Measurements from ENCODE around the gene C11orf24.
"Not testable (repeated sequence)": the region's sequence is repeated elsewhere in the genome, so short reads cannot be mapped to it uniquely, and the experiment has no call there.

The C11orf24 gene

DNA sequence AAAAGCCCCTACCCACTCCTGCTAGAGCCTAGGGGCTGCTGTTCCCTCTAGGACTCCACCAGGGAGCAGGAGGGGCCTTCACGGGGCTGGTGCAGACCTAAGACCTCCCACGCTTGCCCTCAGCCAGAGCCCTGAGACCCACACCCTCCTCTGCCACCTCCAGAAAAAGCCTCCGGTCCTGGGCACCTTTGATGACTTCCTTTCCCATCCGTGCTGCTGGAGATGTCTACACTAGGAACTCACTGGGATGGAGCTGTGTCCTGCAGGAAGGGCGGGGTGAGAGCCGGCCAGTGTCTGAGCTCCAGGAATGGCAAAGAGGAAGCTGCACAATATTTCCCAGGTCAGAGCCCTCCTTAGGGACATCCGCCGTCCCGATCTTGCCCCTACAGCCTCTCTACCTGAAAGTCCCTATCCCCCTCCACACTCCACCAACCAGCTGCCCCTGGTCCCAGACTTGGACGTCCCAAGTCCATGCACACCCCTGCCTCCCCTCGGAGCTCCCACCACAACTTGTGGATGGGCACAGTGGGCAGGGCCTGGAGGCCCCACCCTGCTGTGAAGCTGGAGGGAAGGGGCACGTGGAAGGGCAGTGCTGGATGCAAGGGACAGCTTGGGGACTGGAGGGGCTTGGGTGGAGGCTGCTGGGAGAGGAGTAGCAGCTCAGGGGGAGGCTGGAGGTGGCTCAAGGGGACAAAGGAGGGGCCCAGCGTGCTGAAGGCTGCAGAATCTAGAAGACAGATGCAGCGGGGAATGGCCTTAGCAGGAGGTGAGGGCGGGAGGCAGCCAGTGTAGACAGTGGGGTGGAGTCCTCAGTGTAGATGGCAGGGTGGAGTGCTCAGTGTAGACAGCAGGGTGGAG lies 27.1 kb upstream of the C11orf24 start:
- no peak for DNase-seq

DNA sequence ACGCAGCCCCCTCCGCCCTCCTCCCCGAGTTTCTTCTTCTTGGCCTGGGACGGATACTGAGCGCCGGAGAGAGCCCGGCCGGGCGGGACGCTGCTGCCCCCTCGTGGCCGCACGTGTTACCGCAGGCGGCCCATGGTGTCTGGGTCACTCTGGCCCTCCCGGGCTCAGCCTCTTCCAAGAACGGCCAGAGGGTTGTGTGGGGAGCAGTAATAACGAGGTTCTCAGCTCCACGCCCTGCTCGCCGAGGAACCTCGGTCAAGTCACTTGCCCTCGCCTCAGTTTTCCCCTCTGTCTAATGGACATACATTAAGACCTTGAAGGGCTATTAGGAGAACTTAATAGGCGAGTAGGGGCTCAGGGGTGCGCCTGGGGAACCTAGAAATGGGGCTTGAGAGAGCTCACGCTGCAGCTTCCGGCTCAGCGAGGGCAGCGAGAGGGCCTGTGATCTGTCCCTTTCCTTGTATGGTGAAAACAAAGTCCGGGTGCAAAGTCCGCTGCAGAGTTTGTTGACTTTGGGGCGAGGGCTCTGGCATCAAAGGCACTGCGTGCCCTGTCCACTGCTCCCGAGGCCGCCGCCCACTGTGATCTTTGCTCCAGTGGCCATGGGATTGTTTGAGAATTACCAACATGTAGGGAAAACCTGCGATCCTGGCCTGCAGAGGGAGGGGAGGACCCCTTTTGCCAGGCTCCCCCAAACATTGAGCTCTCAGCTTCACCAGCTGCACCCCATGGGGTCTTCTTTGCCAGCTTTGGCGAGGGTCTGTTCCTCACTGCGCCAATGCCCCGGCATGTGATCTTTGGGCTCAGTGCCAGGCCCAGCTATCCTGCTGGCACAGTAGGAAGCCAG lies 26.3 kb upstream of the C11orf24 start:
- peak; percentile 35 for DNase-seq

DNA sequence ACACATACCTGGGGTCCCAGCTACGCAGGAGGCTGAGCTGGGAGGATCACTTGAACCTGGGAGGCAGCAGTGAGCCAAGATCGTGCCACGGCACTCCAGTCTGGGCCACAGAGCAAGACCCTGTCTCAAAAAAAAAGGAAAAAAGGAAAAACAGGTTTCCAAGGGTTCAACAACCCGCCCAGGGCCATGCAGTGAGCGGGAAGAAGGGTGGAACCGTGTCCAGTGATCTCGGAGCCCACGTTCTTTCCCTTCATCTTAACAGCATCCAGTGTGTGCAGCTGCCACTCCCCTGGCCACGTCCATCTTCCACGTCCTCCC lies 25.7 kb upstream of the C11orf24 start:
- DNase-seq, result no peak

DNA sequence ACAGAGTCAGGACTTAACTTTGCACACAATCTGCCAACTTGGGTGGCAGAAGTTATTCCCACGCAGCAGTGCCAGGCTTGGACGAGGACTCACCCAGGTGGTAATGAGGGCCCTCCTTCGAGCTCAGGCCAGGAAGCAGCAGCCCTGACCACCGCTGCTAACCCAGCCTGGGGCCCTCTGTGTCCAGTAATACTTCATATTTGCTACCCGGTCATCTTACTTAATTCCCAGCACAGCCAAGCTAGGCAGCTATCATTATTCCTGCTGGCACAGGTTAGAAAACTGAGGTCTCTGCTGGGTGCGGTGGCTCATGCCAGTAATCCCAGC lies 25.2 kb upstream of the C11orf24 start:
- no peak for DNase-seq

DNA sequence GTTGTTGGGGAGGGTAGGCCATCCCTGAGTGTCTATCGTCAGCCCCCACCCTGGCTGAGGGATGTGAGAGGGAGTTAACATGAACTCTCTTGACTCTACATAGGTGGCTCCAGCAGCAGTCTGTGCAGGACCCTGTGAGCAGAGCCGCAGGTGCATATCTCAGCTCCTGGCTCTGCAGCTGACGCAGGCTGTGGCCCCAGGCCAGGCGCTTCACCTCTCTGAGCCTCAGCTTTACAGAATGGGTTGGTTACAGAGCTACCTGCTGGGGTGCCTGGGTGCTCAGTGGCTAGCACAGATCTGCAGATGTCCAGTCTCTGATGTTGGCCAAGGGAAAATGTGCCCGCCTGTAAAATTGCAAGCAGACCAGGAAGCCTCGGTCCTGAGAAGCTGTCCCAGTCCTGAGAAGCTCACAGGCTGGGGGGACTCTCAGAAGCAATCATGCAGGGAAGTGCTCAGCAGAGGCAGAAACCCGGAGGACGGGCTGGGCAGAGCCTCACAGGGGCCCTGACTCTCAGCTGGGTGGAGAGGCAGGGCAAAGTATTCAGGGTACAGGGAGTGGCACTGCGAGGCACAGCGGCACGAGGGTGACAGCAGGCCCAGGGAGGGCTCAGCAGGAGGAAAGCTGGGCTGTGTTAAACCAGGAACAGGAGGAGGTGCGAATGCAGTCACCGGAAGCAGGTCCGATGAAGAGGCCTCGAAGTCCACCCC lies 24.7 kb upstream of the C11orf24 start:
- no peak for DNase-seq

DNA sequence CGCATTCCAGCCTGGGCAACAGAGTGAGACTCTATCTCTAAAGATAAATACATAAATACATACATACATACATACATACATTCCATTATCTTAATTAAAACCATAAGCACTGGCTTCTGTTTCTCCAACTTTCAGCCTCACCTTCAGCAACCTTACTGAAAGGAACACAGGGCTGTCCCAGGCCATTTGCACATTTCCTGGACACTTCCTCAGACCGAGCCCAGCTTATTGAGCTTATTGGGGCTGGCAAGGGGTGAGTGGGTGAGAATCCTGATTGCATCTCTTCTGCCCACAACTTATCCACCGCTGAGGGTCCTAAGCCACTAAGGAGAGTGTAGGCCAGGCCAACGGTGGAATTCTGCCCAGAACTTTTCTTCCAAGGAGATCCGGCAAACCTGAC lies 24.2 kb upstream of the C11orf24 start:
- DNase-seq, result no peak

DNA sequence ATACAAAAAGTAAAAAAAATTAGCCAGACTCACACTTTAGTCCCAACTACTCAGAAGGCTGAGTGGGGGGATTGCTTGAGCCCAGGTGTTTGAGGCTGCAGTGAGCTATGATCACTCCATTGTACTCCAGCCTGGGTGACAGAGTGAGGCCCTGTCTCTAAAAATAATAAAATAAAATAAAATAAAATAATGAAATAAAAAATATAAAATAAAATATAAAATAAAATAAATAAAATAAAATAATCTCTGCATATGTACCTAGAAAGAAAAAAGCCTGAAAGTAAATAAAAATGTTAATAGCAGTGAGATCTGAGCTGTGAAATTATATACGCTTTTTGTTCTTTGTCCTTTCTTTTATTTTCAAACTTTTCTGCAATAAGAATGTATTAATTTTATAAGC lies 23.5 kb upstream of the C11orf24 start:
- DNase-seq, result no peak

DNA sequence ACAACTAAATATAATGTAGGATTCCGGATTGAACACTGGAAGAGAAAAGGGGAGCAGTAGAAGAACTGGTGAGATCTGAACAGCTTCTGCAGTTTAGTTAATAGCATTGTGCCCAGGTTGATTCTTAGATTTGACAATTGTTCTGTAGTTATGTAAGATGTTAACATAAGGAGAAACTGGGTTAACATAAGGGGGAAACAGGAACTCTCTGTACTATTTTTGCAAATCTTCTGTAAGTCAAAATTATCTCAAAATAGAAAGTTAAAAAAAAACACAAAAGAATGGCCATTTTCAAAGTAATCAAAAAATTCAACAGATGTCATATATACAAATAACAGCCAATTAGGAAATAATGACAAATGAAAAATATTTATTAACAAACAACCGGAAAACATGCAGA lies 21.9 kb upstream of the C11orf24 start:
- DNase-seq, result no peak

DNA sequence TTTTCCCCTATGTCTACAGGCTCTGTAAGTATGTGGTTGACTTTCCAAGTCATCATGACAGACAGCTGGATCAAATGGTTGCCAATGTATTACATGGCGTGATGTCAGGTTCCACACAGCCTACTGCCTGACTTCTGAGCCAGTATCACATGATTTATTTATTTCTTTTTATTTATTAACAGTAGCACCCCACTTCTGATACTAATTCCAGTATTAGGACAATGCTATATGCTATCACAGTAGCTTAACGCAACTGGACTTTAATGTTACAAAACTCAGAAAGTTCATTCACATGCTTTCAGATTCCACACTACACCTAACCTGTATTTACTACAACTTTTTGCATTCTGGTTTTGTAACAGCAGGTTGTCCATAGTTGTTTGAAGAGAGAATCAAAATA lies 17.7 kb upstream of the C11orf24 start:
- no peak for DNase-seq

DNA sequence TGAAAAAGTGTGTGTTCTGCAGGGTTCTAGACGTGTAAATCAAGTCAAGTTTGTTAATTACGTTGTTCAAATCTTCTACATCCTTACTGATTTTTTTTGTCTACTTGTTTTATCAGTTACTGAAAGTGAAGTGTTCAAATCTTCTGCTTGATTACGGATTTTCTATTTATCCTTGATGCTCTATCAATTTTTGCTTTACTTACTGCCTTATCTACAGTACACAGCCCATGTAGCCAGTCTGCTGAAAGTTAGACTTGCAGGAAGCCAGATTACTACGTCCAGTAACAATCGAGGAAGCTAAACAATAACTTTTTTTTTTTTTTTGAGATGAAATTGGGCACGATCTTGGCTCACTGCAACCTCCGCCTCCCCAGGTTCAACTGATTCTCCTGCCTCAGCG lies 15.6 kb upstream of the C11orf24 start:
- DNase-seq, result no peak

DNA sequence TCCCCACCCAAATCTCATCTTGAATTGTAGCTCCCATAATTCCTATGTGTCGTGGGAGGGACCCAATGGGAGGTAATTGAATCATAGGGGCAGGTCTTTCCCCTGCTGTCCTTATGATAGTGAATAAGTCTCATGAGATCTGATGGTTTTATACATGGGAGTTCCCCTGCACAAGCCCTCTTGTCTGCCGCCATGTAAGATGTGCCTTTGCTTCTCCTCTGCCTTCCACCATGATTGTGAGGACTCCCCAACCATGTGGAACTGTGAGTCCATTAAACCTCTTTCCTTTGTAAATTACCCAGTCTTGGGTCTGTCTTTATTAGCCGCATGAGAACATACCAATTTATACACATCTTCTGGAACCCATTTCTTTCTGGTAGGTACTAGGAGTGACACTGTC lies 12.8 kb upstream of the C11orf24 start:
- DNase-seq, result not testable (repeated sequence)

DNA sequence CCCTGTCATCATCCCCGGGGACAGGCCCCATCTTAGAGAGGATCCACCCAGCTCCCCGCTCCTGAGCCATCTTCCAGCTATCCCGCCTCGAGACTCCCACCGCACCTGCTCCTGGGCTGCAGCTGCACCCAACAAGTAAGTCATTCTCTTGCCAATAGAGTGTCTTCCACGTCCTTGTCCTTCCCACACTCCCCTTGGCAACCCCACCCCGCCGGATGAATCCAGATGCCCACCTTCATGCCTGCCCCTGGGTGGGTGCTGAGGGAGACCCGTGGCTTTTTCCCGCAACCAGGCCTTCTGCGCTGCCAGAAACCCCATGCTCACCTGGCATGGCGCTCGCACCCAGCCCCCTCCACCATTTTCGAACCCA lies 11.1 kb upstream of the C11orf24 start:
- DNase-seq, result no peak

DNA sequence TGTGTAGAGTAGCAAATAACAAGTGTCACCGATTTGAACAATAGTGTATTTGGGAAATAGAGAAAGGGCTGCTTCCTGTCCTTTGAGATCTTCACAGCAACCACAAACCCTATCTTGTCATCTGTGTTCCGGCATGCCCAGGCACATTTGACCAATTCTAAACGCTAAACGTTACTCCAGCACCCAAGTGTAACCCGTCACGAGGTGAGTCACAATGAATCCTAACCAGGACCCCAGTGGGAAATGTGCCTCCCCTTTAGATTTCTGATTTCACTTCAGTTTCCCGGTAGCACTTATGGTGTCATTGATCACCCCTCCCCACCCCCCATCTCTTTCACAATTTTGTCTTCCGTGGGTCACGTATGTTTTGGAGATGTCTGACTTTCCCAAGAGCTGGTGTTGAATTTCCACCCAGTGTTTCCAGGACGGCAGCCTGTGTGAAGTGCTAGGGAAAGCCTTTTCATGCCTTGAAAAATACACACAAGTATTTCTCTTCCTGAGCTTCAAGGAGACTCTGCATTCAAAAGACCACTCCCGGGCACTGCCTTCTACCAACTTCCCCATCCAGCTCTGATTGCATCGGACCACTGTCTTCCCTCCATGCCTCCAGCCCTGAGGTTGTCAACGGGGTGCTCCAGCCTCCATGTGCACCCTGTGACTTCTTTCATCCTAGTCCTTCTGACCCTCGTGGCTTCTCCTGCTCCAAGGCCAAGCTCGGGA lies 10.5 kb upstream of the C11orf24 start:
- DNase-seq, result no peak

DNA sequence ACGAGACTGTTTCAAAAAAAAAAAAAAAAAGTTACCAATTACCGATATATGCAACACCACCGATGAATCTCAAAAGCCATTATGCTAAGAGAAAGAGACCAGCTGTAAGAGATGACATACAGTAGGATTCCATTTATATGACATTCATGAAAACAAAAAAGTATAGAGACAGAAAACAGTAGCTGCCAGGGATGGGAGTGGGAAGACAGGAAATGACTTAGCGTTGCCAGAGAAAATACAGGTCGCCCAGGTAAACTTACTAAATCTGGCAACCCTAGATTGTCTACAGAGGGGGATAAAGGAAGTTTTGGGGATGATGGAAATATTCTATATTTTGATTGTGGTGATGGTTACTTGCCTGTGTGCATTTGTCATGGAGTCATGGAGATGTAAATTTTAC lies 7.9 kb upstream of the C11orf24 start:
- no peak for DNase-seq

DNA sequence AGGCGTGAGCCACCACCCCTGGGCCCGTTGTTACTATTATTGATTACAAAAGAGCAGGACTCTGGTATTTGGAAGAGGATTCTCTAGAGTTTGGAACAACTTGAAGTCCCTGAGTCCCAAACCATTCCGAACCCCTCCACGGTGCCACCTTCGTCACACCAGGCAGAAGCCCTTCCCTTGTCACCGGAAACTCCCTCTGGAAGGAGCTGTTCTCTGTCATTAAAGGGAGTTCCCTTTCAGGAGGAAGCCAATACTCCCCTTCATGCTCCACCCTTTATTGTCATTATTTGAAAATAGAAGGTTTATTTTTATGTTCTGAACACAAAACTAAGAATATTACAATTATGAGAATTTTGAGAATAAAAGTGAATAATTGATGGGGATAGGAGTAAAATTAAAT lies 5.1 kb upstream of the C11orf24 start:
- DNase-seq, result no peak

DNA sequence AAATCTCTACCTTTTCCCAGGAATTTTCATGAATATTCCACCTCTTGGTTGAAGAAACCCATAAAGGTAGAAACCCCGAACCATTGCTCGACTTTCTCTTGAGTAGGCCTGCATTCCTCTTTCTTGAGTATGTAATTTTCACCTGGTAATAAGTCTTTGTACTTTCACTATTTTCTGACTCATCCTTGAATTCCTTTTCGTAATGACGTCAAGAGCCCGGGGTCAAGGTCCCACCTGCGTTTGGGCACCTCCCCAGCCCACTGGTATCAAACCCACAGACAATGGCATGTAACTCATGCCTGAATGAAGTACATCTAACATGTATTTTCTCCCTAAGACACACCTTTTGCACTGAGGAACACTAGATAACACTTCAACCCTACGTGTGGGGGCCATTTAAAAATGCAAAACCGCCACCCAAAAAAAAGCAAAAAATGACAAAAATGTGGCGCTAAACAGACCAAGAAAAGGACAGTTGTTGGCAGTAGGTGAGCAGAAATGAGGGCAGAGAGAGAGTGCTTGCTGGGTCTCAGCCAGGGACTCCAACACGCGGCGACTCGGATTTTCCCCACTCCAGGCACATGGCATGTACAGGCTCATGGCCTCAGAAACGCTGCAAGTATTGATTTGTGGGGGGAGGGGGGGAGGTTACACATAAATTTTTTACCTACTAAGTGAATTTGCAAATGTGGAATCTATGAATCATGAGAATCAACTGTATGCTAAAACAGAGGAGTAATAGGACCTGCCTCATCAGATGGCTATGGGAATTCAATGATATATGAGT lies 4.1 kb upstream of the C11orf24 start:
- no peak for DNase-seq

DNA sequence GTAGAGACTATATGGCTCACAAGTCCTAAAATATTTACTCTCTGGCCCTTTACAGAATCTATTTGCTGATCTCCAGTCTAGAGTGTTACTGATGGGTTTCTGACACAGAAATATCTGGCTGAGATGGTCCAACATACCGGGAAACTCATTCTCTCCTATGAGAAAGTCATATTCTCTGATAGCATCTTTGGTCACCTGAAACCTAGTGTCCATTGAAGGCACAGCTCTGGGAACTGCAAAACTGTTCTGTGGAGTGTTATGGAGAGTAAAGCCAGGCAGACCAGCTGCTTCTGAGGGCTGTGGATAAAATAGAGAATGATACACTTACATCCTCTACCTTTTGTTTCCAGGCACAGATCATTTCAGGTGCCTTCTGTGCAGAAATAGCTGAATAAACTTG lies 2.5 kb upstream of the C11orf24 start:
- DNase-seq, result no peak

DNA sequence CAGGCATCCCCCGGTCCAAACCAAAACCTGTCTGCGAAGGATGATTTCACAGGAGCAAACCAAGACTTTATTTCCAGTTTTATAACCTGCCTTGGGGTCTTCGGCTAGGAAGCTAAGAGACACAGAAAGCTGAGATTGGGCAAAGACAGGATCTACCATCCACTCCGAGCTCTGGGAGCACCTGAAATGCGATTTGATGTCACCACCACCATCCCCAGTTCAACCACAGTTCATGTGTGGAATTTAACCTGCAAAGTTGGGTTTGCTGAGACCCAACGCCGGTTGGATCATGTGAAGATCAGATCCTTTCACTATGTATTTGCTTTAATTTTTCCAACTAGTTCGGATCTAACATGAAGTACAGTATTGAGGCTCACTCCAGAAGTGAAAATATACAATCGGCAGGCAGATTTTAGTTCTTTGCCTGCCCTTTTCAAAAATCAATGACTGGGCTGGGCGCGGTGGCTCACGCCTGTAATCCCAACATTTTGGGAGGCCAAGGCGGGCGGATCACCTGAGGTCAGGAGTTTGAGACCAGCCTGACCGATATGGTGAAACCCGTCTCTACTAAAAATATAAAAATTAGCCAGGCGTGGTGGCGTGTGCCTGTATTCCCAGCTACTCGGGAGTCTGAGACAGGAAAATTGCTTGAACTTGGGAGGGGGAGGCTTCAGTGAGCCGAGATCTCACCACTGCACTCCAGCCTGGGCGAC lies 1.4 kb upstream of the C11orf24 start:
- DNase-seq, result no peak

DNA sequence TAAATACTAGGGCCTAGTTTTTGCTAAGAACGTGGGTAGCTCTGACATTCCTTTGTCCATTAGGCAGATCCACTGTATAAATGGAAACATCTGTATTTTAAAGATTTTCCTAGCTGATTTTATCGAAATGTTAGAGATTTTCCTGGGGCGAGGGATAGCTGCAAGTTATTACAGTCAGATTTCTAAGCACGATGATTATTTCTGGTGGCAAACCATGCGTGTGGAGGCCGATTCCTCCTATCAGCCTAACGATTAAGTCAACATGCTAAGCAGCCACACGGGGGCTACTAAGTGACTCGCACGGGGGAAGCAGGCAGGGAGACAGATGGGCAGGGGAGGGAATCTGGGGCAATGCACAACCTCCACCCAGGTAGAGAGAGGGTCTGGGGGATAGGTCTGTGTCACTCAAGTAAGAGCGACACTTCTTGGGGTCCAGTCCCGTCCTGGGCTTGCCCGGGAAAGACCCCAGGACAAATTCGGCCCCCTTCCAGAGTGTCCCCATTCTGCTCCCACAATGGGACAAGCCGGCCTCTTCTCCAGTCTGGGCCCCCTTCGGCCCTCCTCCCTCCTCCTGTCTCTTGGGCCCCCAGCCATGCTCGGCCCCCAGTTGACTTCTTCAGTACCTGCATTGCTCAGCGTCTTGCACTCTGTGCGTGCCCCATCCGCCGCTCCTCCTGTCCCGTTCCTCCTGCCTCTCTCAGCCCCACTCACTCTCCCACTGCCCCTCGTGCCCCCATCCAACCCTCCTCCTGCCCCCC lies 571 bp downstream of the C11orf24 start:
- peak; percentile 45 for DNase-seq

DNA sequence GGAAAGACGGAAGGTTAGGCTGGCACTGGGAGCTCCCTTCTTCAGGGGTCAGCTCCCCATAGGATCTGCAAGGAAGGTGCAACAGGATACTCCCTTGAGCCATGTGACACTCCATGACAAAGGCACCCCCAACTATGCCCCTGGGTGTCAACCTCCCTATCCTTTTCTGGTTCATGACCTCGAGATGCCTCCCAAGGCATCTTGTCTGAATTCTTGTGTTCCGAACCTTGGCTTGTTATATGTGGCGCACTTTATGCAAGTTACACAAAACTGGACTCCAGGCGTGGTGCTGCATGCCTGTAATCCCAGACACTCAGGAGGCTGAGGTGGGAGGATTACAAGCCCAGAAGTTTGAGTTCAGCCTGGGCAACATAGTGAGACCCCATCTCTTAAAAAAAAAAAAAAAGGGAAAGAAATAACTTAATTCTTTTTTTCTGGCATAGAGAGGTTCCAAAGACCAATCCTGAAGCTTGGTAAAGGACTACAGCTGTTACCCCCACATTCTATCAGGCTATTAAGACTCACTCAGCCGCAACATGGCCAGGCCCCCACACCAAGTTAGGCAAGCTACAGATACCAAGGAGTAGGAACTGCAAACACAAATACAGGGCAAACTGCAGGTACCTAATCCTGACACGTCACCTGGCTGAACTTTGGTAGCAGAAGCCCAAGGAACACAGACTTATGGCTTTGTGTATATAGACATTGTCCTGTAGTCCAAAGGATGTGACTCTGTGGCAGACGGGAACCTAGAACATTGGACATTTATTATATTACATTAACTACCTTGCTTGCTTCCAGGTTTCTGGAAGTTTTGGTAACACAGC lies 1.4 kb downstream of the C11orf24 start:
- no peak for DNase-seq

Measured in DMS153 (cell line).